ENCODE data around the gene FBXO28.
A peak's percentile ranks its signal among the peaks of the same experiment; 100 is the strongest.
"Not testable (repeated sequence)": the region's sequence is repeated elsewhere in the genome, so short reads cannot be mapped to it uniquely, and the experiment has no call there.

Gene FBXO28

GRCh38 chr1:224113918-224114786, at the start of gene FBXO28:
Gene FBXO28, plus strand, starts transcription at chr1:224114111. Its CDS starts 19 bp downstream, at chr1:224114130.
- DNase-seq (ENCODE audit: low read depth in 2 of 3, low spot score in 1 of 3) = peak; percentile 91 to 93 (median 93)

- no peak for DNase-seq (ENCODE audit: low read depth in 2 of 3, low spot score in 1 of 3)
Observed at GRCh38 chr1:224064150-224064549, 49.8 kb upstream of the FBXO28 start.

- DNase-seq (ENCODE audit: low read depth in 2 of 3, low spot score in 1 of 3) = no peak
Observed at GRCh38 chr1:224065455-224065854, 48.5 kb upstream of the FBXO28 start.

GRCh38 chr1:224067207-224067606, 46.7 kb upstream of the FBXO28 start:
- DNase-seq (ENCODE audit: low read depth in 2 of 3, low spot score in 1 of 3) = no peak

GRCh38 chr1:224067621-224068457, 46.1 kb upstream of the FBXO28 start:
- no peak for DNase-seq (ENCODE audit: low read depth in 2 of 3, low spot score in 1 of 3)

GRCh38 chr1:224068458-224069072, 45.3 kb upstream of the FBXO28 start:
- no peak for DNase-seq (ENCODE audit: low read depth in 2 of 3, low spot score in 1 of 3)

GRCh38 chr1:224069138-224069537, 44.8 kb upstream of the FBXO28 start:
- no peak for DNase-seq (ENCODE audit: low read depth in 2 of 3, low spot score in 1 of 3)

- DNase-seq (ENCODE audit: low read depth in 2 of 3, low spot score in 1 of 3) = no peak
Observed at GRCh38 chr1:224070521-224070920, 43.4 kb upstream of the FBXO28 start.

GRCh38 chr1:224076407-224076806, 37.5 kb upstream of the FBXO28 start:
- no peak for DNase-seq (ENCODE audit: low read depth in 2 of 3, low spot score in 1 of 3)

- DNase-seq (ENCODE audit: low read depth in 2 of 3, low spot score in 1 of 3) = not testable (repeated sequence)
Observed at GRCh38 chr1:224079644-224080043, 34.3 kb upstream of the FBXO28 start.

GRCh38 chr1:224080115-224080774, 33.7 kb upstream of the FBXO28 start:
- peak in 1 of 3 donors; percentile 2 for DNase-seq (ENCODE audit: low read depth in 2 of 3, low spot score in 1 of 3)

- no peak for DNase-seq (ENCODE audit: low read depth in 2 of 3, low spot score in 1 of 3)
Observed at GRCh38 chr1:224081604-224082003, 32.3 kb upstream of the FBXO28 start.

GRCh38 chr1:224082146-224082545, 31.8 kb upstream of the FBXO28 start:
- DNase-seq (ENCODE audit: low read depth in 2 of 3, low spot score in 1 of 3) = no peak

GRCh38 chr1:224084867-224085266, 29.0 kb upstream of the FBXO28 start:
- no peak for DNase-seq (ENCODE audit: low read depth in 2 of 3, low spot score in 1 of 3)

- no peak for DNase-seq (ENCODE audit: low read depth in 2 of 3, low spot score in 1 of 3)
Observed at GRCh38 chr1:224085421-224086108, 28.3 kb upstream of the FBXO28 start.

GRCh38 chr1:224087286-224087794, 26.6 kb upstream of the FBXO28 start:
- DNase-seq (ENCODE audit: low read depth in 2 of 3, low spot score in 1 of 3) = no peak

- no peak for DNase-seq (ENCODE audit: low read depth in 2 of 3, low spot score in 1 of 3)
Observed at GRCh38 chr1:224089583-224089982, 24.3 kb upstream of the FBXO28 start.

GRCh38 chr1:224090116-224090515, 23.8 kb upstream of the FBXO28 start:
- no peak for DNase-seq (ENCODE audit: low read depth in 2 of 3, low spot score in 1 of 3)

GRCh38 chr1:224092111-224092510, 21.8 kb upstream of the FBXO28 start:
- DNase-seq (ENCODE audit: low read depth in 2 of 3, low spot score in 1 of 3) = no peak

- no peak for DNase-seq (ENCODE audit: low read depth in 2 of 3, low spot score in 1 of 3)
Observed at GRCh38 chr1:224092601-224093000, 21.3 kb upstream of the FBXO28 start.

Data from stimulated activated CD4-positive, alpha-beta T cell treated with anti-CD3 and anti-CD28 coated beads, Interleukin-12 subunit alpha, Interleukin-12 subunit beta, amount 100 ng/mL, for 48 hours (primary cell).